ENCODE results near the gene GRIP2. TPM values are rescaled to one million over a fixed set of nuclear protein-coding genes. Genes with fewer than 3 reads are reported as not detected.

GRIP2 gene
- total RNA-seq, 2 experiments from 2014 or later = not detected

GRCh38 chr3:14570089-14570488 is 29.9 kb upstream of the GRIP2 start:
- Histone ChIP-seq H3K27me3 (ENCODE audit: control insufficient read depth in 1 of 2, insufficient read depth in 2 of 2, low read length in 2 of 2) (no peaks in the 10 kb centered on the region), H3K4me1 (ENCODE audit: insufficient read depth, low read length) (no peaks in the 10 kb centered on the region), H3K9me3 (ENCODE audit: control insufficient read depth in 1 of 2, insufficient read depth in 1 of 2, low read length in 2 of 2) (no peaks in the 10 kb centered on the region), H3K36me3 (ENCODE audit: insufficient read depth, low read length) (no peaks in the 10 kb centered on the region), H3K4me3 (ENCODE audit: low read length) (no peak overlapping the region), H3K27ac (ENCODE audit: low read depth in 1 of 2, low read length in 2 of 2) (no peak overlapping the region)
- TF ChIP-seq CTCF (IDR thresholded peaks at IDR 0.05) = no peak
- Mint-ChIP-seq H3K9me3 (no peaks in the 10 kb centered on the region), H3K4me1 (ENCODE audit: low read depth) (no peaks in the 10 kb centered on the region), H3K4me3 (no peak overlapping the region), H3K27me3 (peaks cover 10% of the 10 kb centered on the region), H3K36me3 (ENCODE audit: low read depth) (no peaks in the 10 kb centered on the region), H3K27ac (no peak overlapping the region)
- no peak for ATAC-seq (ENCODE audit: poor library complexity)
- no peak for DNase-seq
- ChIA-PET CTCF (no interaction called here), POLR2A (no interaction called here)
- intact Hi-C loops (cut with DNase I, micrococcal nuclease) = no loop called here

GRCh38 chr3:14569474-14570000 is 29.4 kb upstream of the GRIP2 start:
- peaks cover 10% of the 10 kb centered on the region for H3K27me3 Mint-ChIP-seq
- Histone ChIP-seq H3K4me1 (ENCODE audit: insufficient read depth, low read length) (no peaks in the 10 kb centered on the region), H3K36me3 (ENCODE audit: insufficient read depth, low read length) (no peaks in the 10 kb centered on the region), H3K27me3 (ENCODE audit: control insufficient read depth in 1 of 2, insufficient read depth in 2 of 2, low read length in 2 of 2) (no peaks in the 10 kb centered on the region), H3K9me3 (ENCODE audit: control insufficient read depth in 1 of 2, insufficient read depth in 1 of 2, low read length in 2 of 2) (no peaks in the 10 kb centered on the region), H3K4me3 (ENCODE audit: low read length) (no peak overlapping the region), H3K27ac (ENCODE audit: low read depth in 1 of 2, low read length in 2 of 2) (no peak overlapping the region)
- intact Hi-C loops (cut with DNase I, micrococcal nuclease) = no loop called here
- DNase-seq (no peak), ATAC-seq (ENCODE audit: poor library complexity) (no peak)
- H3K36me3 Mint-ChIP-seq (ENCODE audit: low read depth) = no peaks in the 10 kb centered on the region
- no peaks in the 10 kb centered on the region for H3K4me1 Mint-ChIP-seq (ENCODE audit: low read depth)
- no peaks in the 10 kb centered on the region for H3K9me3 Mint-ChIP-seq
- TF ChIP-seq CTCF (IDR thresholded peaks at IDR 0.05) = no peak
- H3K27ac Mint-ChIP-seq = no peak overlapping the region
- ChIA-PET CTCF (no interaction called here), POLR2A (no interaction called here)
- no peak overlapping the region for H3K4me3 Mint-ChIP-seq

GRCh38 chr3:14568269-14568668 is 28.1 kb upstream of the GRIP2 start:
- Mint-ChIP-seq H3K27ac (no peak overlapping the region), H3K9me3 (no peaks in the 10 kb centered on the region), H3K4me3 (no peak overlapping the region), H3K4me1 (ENCODE audit: low read depth) (no peaks in the 10 kb centered on the region), H3K36me3 (ENCODE audit: low read depth) (no peaks in the 10 kb centered on the region), H3K27me3 (peaks cover 10% of the 10 kb centered on the region)
- no peaks in the 10 kb centered on the region for H3K4me1 ChIP-seq (ENCODE audit: insufficient read depth, low read length)
- no peak for DNase-seq
- intact Hi-C loops (cut with DNase I, micrococcal nuclease) = no loop called here
- no peak overlapping the region for H3K27ac ChIP-seq (ENCODE audit: low read depth in 1 of 2, low read length in 2 of 2)
- ATAC-seq (ENCODE audit: poor library complexity) = no peak
- no peaks in the 10 kb centered on the region for H3K9me3 ChIP-seq (ENCODE audit: control insufficient read depth in 1 of 2, insufficient read depth in 1 of 2, low read length in 2 of 2)
- POLR2A ChIA-PET = no interaction called here
- H3K27me3 ChIP-seq (ENCODE audit: control insufficient read depth in 1 of 2, insufficient read depth in 2 of 2, low read length in 2 of 2) = peaks cover 0 to 2% of the 10 kb centered on the region in 2 experiments
- CTCF ChIA-PET = no interaction called here
- TF ChIP-seq CTCF (IDR thresholded peaks at IDR 0.05) = no peak
- no peaks in the 10 kb centered on the region for H3K36me3 ChIP-seq (ENCODE audit: insufficient read depth, low read length)
- H3K4me3 ChIP-seq (ENCODE audit: low read length) = no peak overlapping the region
